Measurements from ENCODE around the gene SLC38A8. TPM values are rescaled to one million over a fixed set of nuclear protein-coding genes. Genes with fewer than 3 reads are reported as not detected.

Gene SLC38A8
- total and polyA plus RNA-seq, 4 donors = 0.08 to 1.0 (median 0.32) TPM

- WGBS = 86% methylated on average over 15 of the region's 15 CpGs
- Histone ChIP-seq H3K4me1 (ENCODE audit: control insufficient read depth in 4 of 4, insufficient read depth in 4 of 4, low read length in 3 of 4) (no peaks in the 10 kb centered on the region), H3K4me3 (ENCODE audit: low read depth in 1 of 3, low read length in 3 of 3) (no peak overlapping the region), H3K9me3 (ENCODE audit: control insufficient read depth in 4 of 4, low read length in 3 of 4) (no peaks in the 10 kb centered on the region), H3K27me3 (ENCODE audit: control insufficient read depth in 4 of 4, insufficient read depth in 4 of 4, low read length in 3 of 4) (no peaks in the 10 kb centered on the region), H3K36me3 (ENCODE audit: control insufficient read depth in 4 of 4, insufficient read depth in 3 of 4, low read depth in 1 of 4, low read length in 3 of 4) (no peaks in the 10 kb centered on the region), H3K9ac (ENCODE audit: low read depth in 1 of 2, low read length in 2 of 2) (no peak overlapping the region), H3K27ac (ENCODE audit: low read depth in 1 of 2, low read length in 2 of 2) (no peak overlapping the region)
- TF ChIP-seq ZBTB33 (IDR thresholded peaks at IDR 0.05) (no peak), FOXA1 (IDR thresholded peaks at IDR 0.05) (no peak), HNF4A (conservative IDR thresholded peaks at IDR 0.05) (no peak), CTCF (IDR thresholded peaks at IDR 0.05; ENCODE audit: low read depth, low read length, missing input control) (no peak), EGR1 (IDR thresholded peaks at IDR 0.05; ENCODE audit: low read depth in 2 of 2) (no peak)
- DNase-seq (ENCODE audit: low spot score) = no peak
These were observed 15.0 kb downstream of the SLC38A8 start for GRCh38 chr16:84027625-84028024.

- H3K36me3 ChIP-seq (ENCODE audit: control insufficient read depth in 4 of 4, insufficient read depth in 3 of 4, low read depth in 1 of 4, low read length in 3 of 4) = no peaks in the 10 kb centered on the region
- no peaks in the 10 kb centered on the region for H3K4me1 ChIP-seq (ENCODE audit: control insufficient read depth in 4 of 4, insufficient read depth in 4 of 4, low read length in 3 of 4)
- H3K27ac ChIP-seq (ENCODE audit: low read depth in 1 of 2, low read length in 2 of 2) = no peak overlapping the region
- 90% methylated on average over 10 of the region's 10 CpGs for WGBS
- DNase-seq (ENCODE audit: low spot score) = no peak
- no peaks in the 10 kb centered on the region for H3K27me3 ChIP-seq (ENCODE audit: control insufficient read depth in 4 of 4, insufficient read depth in 4 of 4, low read length in 3 of 4)
- H3K4me3 ChIP-seq (ENCODE audit: low read depth in 1 of 3, low read length in 3 of 3) = no peak overlapping the region
- H3K9ac ChIP-seq (ENCODE audit: low read depth in 1 of 2, low read length in 2 of 2) = no peak overlapping the region
- H3K9me3 ChIP-seq (ENCODE audit: control insufficient read depth in 4 of 4, low read length in 3 of 4) = peaks cover 0 to 8% (median under 1%) of the 10 kb centered on the region in 4 donors
- TF ChIP-seq NR2F2 (IDR thresholded peaks at IDR 0.05) (no peak), FOXA1 (IDR thresholded peaks at IDR 0.05) (no peak), FOXA2 (IDR thresholded peaks at IDR 0.05) (no peak), REST (IDR thresholded peaks at IDR 0.05) (no peak), HNF4A (conservative IDR thresholded peaks at IDR 0.05) (no peak), CTCF (IDR thresholded peaks at IDR 0.05; ENCODE audit: low read depth, low read length, missing input control) (no peak), EGR1 (IDR thresholded peaks at IDR 0.05; ENCODE audit: low read depth in 2 of 2) (no peak), ZBTB33 (IDR thresholded peaks at IDR 0.05) (no peak), RAD21 (IDR thresholded peaks at IDR 0.05) (no peak), TAF1 (conservative IDR thresholded peaks at IDR 0.05) (no peak), YY1 (IDR thresholded peaks at IDR 0.05) (no peak), GABPA (IDR thresholded peaks at IDR 0.05 in 1 of 2, conservative IDR thresholded peaks at IDR 0.05 in 1 of 2) (no peak), HNF4G (IDR thresholded peaks at IDR 0.05) (no peak)
These were observed 16.0 kb downstream of the SLC38A8 start for GRCh38 chr16:84026606-84027005.

Data from liver (tissue), 9 donors.